Stimulated activated CD4-positive, alpha-beta T cell treated with anti-CD3 and anti-CD28 coated beads, TNF-alpha, amount 100 ng/mL, for 1 hour (primary cell): ENCODE data around the gene N4BP2.

Experiments used
- DNase-seq, 3 donors: peaks; one replicate each; pipeline ENCODE4 v3.0.0-alpha.2; 2020; ENCODE audit warnings: low read depth in 3 of 3, low spot score in 1 of 3

The N4BP2 gene

GRCh38 chr4:40149960-40150385 is 93.3 kb downstream of the N4BP2 start:
- peak; percentile 18 to 58 (median 47) for DNase-seq

- DNase-seq: no peak
These were observed 94.3 kb downstream of the N4BP2 start for GRCh38 chr4:40150932-40151331.

DNA sequence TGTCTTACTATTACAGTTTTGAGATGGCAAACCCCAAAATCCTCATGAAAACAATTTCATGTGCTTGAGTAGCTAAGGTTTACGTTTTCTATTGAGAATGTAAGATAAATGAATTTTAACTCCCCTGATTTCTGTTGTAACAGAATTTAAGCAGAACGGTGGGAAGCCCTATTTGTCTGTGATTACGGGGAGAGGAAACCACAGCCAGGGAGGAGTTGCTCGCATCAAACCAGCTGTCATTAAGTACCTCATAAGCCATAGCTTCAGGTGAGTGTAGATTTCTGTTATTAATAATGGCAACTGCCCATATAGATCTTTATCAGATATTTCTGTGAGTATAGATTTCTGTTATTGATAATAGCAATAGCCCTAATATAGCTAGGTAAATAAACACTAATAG is 96.0 kb downstream of the N4BP2 start:
- DNase-seq: no peak

DNA sequence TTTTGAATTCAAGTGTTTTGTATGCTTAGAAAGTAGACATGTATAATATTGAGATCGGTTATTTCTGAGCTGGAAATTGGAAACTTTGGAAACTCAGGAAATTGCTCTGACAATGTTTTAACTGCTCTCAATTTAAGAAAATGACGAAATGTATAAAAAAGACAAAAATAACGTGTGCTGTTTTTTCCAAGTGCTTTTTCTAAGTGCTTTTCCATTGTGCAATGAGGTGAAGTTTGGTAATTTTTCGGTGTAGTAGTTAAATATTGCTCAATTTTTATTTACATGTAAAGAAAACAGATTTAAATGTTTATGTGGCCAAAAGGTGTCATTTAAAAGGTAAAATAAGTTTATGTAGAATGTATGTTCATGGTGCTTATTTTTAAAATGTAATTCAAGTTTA is 100.8 kb downstream of the N4BP2 start:
- no peak for DNase-seq

DNA sequence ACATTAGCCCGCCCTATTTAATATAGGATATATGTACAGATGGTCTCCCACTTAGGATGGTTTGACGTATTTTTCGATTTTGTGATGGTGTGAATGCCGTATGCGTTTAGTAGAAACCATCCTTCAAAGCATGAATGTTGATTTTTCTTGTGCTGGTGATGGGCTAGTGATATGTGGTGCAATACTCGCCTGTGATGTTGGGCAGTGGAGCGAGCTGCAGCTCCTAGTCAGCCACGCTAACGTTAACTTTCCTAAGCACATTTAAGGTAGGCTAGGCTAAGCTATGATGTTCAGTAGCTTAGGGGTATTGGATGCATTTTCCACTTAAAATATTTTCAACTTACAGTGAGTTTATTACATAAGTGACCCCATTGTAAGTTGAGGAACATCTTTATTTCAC is 103.6 kb downstream of the N4BP2 start:
- no peak for DNase-seq

GRCh38 chr4:40164459-40164858 is 107.8 kb downstream of the N4BP2 start:
- DNase-seq: no peak

GRCh38 chr4:40165916-40166315 is 109.3 kb downstream of the N4BP2 start:
- no peak for DNase-seq

DNA sequence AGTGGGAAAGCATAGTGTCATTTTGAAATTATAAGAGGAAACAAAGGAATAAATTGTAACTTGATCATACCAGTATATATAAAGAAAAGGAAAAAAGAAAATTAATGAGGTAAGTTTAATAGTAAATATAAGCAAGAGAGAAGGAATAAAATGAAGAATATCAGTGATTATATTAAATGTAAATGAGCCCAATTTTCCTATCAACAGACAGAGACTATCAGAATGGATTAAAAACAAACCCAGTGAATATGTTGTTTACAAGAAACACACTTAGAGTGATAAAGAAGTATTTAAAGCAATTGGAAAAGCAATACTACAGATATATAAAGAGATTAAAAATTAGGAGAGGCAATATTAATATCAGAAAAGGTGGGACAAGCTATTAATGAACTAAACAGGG is 111.4 kb downstream of the N4BP2 start:
- DNase-seq: no peak

GRCh38 chr4:40170588-40170987 is 113.9 kb downstream of the N4BP2 start:
- DNase-seq: no peak

DNA sequence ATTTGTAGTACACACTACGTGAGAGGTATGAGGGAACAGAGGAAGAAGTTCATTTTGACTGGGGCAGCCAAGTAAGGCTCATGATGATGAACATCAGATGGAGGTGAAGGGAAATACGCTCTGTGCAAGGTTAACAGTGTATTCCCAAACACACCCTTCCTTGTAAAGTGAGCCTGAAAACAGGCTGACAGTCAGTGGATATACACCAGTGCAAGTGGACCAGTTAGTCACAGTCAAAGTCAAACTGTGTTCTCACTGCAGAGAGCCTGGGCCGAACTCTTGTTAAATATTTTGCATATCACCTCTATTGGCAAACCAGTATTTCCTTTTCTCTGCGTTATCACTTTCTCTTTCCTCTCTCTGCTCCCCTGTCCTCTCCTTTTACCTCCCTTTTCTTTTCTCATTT is 116.8 kb downstream of the N4BP2 start:
- DNase-seq: no peak

- no peak for DNase-seq
These were observed 120.0 kb downstream of the N4BP2 start for GRCh38 chr4:40176602-40177001.

DNA sequence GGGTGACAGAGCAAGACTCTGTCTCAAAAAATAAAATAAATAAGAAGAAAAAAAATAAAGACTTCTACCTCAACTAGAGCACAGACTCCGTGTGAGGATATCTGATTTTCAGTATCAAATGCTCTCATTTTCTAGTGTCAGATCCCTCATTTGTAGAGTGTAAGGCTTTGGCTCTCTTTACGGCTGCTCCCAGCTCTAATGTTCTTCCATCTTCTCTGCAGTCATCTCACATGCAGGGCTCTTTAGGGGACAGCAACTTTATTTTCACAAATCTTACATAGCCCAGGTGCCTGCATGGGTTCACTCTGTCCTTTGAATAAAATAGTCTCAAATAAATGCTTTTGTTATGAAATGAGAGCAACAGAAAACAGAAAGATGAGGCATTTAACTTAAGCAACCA is 120.9 kb downstream of the N4BP2 start:
- DNase-seq: no peak

- no peak for DNase-seq
These were observed 122.0 kb downstream of the N4BP2 start for GRCh38 chr4:40178672-40179071.

DNA sequence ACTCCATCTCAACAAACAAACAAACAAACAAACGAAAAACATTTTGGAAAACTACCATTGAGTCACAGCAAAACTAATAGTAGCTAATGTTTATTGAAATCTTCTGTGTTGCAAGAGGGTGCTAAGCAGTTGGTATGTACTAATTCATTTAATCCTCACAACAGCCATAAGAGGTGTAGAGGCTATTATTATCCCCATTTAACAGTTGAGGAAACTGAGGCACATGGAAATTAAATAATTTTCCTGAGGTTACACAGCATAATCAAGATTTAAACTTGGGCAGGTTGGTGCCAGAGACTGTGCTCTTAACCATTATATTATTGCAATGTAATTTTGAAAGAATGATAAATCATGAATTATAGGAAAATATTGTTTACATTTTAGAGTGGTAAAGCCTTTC is 122.7 kb downstream of the N4BP2 start:
- no peak for DNase-seq

GRCh38 chr4:40180356-40180755 is 123.7 kb downstream of the N4BP2 start:
- no peak for DNase-seq

DNA sequence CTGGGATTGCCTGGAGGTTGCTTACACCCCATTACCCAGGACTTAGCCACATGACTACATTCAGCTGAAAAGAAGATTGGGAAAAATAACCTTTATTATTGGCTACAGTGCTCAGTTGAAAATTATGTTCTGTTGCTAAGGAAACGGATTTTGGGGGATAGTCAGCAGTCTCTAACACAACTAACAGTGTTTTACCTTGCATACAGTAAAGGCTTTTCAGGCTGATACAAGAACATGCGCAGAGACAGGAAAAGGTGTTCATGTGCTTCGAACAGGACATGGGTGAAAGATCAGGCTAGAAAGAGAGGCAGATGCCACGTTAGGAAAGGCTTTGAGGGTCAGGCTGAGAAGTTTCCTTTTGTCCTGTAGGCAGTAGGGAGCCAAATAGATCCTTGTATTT is 125.4 kb downstream of the N4BP2 start:
- no peak for DNase-seq

DNA sequence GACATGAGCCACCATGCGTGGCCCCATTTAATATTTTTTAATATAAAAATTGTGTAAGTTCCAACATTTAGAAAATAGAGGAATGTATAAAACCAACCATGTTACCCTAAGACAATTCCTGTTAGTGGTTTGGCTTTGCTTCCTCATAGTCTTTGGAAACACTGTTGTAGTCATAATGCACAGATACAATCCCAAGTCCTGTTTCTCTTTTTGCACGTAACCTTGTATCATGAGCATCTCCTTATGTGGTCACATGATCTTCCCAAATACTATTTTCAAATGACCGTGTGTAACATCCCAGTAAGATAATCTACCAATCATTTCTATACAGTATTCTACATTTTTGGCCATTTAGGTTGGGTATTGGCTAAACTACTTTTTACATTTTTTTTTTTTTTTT is 126.3 kb downstream of the N4BP2 start:
- DNase-seq: no peak

DNA sequence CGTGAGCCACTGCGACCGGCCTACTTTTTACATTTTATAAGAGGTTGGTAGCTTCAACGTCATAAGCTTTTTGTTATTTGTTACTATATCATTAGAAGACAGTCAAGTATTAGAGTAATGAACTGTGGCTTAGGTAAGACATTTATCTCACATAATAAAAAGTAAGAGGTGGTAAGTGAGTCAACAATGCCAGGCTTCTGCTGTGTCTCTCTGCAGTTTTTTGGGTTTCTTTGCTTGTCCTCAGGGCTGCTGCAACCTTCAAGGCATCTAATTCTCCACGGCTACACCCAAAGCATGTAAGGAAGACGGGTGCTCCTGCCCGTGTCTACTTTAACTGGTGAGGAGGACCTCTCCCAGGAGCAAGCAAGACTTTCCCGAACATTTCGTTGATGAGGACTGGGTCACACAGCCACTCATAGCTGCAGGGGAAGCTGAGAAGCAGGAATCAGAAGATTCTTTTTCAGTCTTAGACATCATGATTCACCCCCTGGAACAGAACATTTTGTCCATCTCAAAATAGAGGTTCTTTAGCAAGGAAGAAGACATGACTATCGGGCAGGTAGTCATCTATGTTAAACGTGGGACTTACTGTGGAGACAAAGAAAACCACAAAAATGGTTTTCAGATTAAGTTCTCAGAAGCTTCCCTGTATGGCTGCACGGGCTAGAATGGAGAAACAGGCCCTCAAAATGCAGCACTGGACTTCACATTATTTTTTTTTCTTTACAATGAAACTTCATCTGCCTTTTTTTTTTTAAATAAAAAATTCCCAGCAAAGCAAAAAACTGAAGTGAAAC is 127.2 kb downstream of the N4BP2 start:
- no peak for DNase-seq

- DNase-seq: no peak
These were observed 129.4 kb downstream of the N4BP2 start for GRCh38 chr4:40185830-40186664.

DNA sequence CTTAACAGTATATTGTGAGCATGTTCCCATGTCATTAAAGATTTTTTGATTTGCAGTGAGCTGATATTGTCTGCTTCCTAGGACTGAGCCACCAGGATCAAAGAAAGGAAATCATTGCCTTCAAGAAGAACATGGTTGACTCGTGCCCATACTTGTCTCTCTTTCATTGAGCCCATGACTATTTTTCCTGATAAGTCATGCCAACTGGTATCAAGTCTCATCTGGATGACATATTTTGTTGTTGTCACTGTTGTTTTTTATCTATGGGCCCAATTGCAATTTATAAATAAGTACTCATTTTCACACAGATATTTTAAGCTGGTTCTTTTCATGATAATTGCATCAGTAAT is 130.0 kb downstream of the N4BP2 start:
- DNase-seq: no peak

DNA sequence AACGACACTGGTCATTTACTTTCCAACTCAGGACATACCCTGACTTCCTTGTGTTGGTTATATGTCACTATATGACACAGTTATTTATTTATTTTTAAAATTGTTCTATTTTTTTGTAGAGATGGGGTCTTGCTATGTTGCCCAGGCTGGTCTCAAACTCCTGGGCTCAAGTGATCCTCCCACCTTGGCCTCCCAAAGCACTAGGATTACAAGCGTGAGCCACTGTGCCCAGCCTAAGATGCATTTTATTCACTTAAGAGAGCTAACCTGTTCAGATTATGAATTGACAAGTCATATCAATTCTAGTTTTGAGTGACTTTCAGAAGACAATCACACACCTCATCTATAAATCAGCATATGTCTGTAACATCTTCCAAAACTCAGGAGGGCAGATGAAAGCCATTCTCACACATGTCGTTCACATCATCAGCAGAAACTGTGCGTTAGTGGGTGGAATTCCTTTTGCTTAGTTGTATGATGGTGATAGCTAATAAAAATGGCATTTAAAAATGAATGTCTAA is 130.8 kb downstream of the N4BP2 start:
- no peak for DNase-seq

DNA sequence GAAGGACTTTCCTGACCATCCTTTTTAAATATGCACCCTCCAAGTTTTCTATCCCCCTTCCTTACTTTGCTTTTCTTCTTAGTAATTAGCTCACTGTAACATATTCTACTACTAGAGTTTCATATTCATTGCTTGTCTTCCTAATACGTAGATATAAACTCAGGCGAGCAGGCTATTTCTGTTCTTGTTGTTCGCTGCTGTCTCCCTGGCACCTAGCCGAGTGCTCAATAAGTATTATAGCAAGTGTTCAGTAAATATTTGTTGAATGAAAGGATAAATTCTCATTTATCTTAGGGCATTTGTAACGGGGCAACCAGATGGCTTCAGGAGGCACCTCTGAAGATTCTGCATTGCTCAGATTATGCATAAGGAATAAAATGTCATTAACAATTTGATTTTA is 133.4 kb downstream of the N4BP2 start:
- no peak for DNase-seq
